A673 (cell line): Measurements from ENCODE around the gene CYP2D6. TPM values are rescaled to one million over a fixed set of nuclear protein-coding genes. Genes with fewer than 3 reads are reported as not detected.

Experiments used
- BruUV-seq: library from RNA; stranded (reverse); fragments of 400-500 nt; replicated peaks from 2 replicates; lab custom pipeline; 2021; lab: Mats Ljungman, UMichigan
- CTCF ChIA-PET: fragments of 300-600 bp; sonication (Branson Sonifier 250); formaldehyde crosslinking; loops from one replicate; lab custom pipeline; 2022; ENCODE audit warnings: antibody characterized with exemption; lab: Charles Lee
- POLR2A ChIA-PET: fragments of 300-600 bp; sonication (Branson Sonifier 250); formaldehyde crosslinking; loops from one replicate; lab custom pipeline; 2022; ENCODE audit warnings: antibody characterized with exemption; ENCODE audit not compliant: low non-redundant PET; lab: Charles Lee
- DNase-seq: peaks from one replicate; pipeline ENCODE4 v3.0.0-alpha.2; 2015; ENCODE audit warnings: low spot score
- H3K27ac ChIP-seq: fragments of 200-600 bp; sonication (generic); 2 replicates; pipeline ENCODE4 v1.5.1; 2016; ENCODE audit warnings: mixed run types, low read depth, mild to moderate bottlenecking, mixed read lengths, antibody characterized with exemption, low read length; ENCODE audit not compliant: poor library complexity, severe bottlenecking
- H3K27me3 ChIP-seq: fragments of 200-600 bp; sonication (generic); replicated peaks from 2 replicates; pipeline ENCODE4 v1.6.1; 2017; ENCODE audit warnings: mixed run types, low read depth, mild to moderate bottlenecking, mixed read lengths, antibody characterized with exemption, low read length; ENCODE audit not compliant: insufficient read depth, poor library complexity
- H3K36me3 ChIP-seq: fragments of 200-600 bp; sonication (generic); 2 replicates; pipeline ENCODE4 v1.6.1; 2016; ENCODE audit warnings: mixed run types, mild to moderate bottlenecking, mixed read lengths, antibody characterized with exemption, low read length; ENCODE audit not compliant: insufficient read depth, poor library complexity, severe bottlenecking
- H3K4me1 ChIP-seq: fragments of 200-600 bp; sonication (generic); 2 replicates; pipeline ENCODE4 v1.6.1; 2017; ENCODE audit warnings: mixed run types, mild to moderate bottlenecking, mixed read lengths, antibody characterized with exemption, low read length; ENCODE audit not compliant: insufficient read depth, poor library complexity, severe bottlenecking
- H3K4me3 ChIP-seq: fragments of 200-600 bp; sonication (generic); 2 replicates; pipeline ENCODE4 v1.5.1; 2016; ENCODE audit warnings: low read depth, mixed run types, mild to moderate bottlenecking, mixed read lengths, low read length; ENCODE audit not compliant: poor library complexity, severe bottlenecking
- H3K9me3 ChIP-seq: fragments of 200-600 bp; sonication (generic); 2 replicates; pipeline ENCODE4 v1.6.1; 2016; ENCODE audit warnings: mixed run types, low read depth, mild to moderate bottlenecking, mixed read lengths, antibody characterized with exemption, low read length; ENCODE audit not compliant: poor library complexity, severe bottlenecking
- EZH2 ChIP-seq: fragments of 200-600 bp; sonication (generic); IDR thresholded peaks from 2 replicates; pipeline ENCODE4 v1.6.1; 2017; ENCODE audit warnings: borderline replicate concordance, low read depth, mild to moderate bottlenecking, mixed read lengths, antibody characterized with exemption, low read length; ENCODE audit not compliant: poor library complexity, severe bottlenecking
- intact Hi-C: fragments of 100-400 bp; cut with micrococcal nuclease; formaldehyde crosslinking; loops from one replicate; pipeline ENCODE4 v1.10.0; 2022; ENCODE audit not compliant: unreplicated experiment
- total RNA-seq: library from RNA; stranded (reverse); gene quantifications from 2 replicates; pipeline ENCODE4 v1.2.3, GENCODE V29; 2021
- TF ChIP-seq, protein P1 (sequence below): fragments of 300-800, 200-600 bp; sonication (generic); conservative IDR thresholded peaks from 2 replicates; pipeline ENCODE4 v1.5.1; 2017; ENCODE audit warnings: low read depth, mild to moderate bottlenecking, antibody characterized with exemption, low read length, moderate library complexity, mixed read lengths

The CYP2D6 gene
- total RNA-seq, 1 experiment from 2014 or later = 2.4 TPM

DNA sequence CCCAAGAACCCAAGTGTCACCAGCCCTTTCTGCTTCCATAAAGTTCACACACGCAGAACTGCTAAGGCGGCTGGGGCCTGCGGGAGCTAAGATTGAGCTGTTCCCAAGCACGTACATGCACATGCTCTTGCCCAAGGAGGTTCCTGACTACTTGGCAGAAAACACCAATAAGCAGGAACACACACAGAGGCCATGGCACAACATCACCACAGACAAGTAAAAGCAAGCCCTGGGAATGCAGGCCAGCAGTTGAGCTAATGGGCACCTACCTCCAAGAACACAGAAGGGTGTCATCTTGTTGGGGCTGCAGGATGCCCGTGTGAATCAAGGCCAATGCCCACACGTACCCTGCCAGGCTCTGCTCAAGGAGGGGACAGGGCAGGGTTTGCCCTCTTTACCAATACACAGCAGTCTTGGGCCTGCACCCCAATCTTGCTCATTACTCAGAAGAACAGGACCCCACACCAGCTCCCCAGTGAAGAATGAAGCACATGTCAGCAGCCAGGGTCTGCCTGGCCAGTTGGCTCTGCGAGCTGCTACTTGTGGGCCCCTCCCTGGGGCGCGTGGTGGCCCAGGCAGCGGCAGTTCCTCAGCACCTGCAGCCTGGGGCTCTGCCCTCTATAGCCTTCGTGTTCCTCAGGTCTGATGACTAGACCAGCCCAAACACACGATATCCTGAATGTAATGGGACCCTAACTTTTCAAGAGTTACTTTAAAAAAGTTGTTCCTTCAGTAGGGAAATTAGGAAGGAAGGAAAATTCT lies 32.3 kb upstream of the CYP2D6 start:
- POLR2A ChIA-PET = no interaction called here
- Histone ChIP-seq H3K4me1 (no peaks in the 10 kb centered on the region), H3K36me3 (peaks cover 3% of the 10 kb centered on the region), H3K27ac (no peak overlapping the region), H3K4me3 (no peak overlapping the region), H3K27me3 (no peaks in the 10 kb centered on the region), H3K9me3 (no peaks in the 10 kb centered on the region)
- no peak for DNase-seq
- TF ChIP-seq, protein P1, sequence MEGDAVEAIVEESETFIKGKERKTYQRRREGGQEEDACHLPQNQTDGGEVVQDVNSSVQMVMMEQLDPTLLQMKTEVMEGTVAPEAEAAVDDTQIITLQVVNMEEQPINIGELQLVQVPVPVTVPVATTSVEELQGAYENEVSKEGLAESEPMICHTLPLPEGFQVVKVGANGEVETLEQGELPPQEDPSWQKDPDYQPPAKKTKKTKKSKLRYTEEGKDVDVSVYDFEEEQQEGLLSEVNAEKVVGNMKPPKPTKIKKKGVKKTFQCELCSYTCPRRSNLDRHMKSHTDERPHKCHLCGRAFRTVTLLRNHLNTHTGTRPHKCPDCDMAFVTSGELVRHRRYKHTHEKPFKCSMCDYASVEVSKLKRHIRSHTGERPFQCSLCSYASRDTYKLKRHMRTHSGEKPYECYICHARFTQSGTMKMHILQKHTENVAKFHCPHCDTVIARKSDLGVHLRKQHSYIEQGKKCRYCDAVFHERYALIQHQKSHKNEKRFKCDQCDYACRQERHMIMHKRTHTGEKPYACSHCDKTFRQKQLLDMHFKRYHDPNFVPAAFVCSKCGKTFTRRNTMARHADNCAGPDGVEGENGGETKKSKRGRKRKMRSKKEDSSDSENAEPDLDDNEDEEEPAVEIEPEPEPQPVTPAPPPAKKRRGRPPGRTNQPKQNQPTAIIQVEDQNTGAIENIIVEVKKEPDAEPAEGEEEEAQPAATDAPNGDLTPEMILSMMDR = no peak
- no peak for TF ChIP-seq EZH2
- BruUV-seq = no TSS peak
- CTCF ChIA-PET = interaction anchor here (0.6 kb wide), 1 partner anchor 153 kb away, joined by 3 read pairs; no protein-coding TSS in a partner anchor
- intact Hi-C loops = no loop called here

DNA sequence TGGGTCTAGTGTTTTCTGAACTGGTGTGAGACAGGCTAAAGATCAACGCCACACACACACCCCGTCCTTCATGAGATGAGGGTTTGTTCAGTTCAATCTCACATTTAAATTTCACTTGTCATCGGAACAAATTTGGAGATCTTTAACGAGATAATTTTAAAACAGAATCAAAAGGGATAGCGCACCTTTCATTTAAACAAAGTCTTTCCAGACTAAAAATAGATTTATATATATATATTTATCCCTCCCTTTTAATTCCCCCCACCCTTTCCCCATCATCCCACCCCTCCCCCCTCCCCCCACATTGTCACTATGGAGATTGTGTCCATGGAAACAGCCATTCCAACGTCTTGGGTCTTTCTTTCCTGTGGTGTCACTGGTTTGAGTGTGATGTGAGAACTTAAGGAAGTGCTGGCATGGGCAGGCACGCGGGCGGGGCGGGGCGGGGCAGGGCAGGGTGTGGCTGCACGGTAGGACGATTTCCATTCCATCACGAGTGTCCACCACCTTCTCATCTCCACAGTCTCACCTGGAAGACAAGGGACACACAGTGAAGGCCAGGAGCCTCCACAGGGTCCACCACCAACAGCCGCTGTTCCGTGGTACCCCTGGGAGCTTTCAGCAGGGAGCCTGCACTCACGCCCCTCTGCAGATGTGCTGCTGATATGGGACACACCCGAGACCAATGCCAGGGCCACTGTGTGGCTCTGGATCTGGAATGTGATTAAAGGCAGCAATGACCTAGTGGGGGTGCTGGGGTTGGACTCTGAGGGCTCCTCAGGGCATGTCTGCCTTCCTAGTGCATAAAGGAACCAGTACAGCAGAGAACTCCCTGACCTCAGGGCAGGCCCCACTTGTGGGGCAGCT lies 30.5 kb upstream of the CYP2D6 start:
- intact Hi-C loops = no loop called here
- H3K27me3 ChIP-seq = no peaks in the 10 kb centered on the region
- peaks cover 3% of the 10 kb centered on the region for H3K36me3 ChIP-seq
- TF ChIP-seq, protein P1 = no peak
- no peak for TF ChIP-seq EZH2
- no peak overlapping the region for H3K4me3 ChIP-seq
- DNase-seq = no peak
- H3K4me1 ChIP-seq = no peaks in the 10 kb centered on the region
- H3K27ac ChIP-seq = no peak overlapping the region
- no peaks in the 10 kb centered on the region for H3K9me3 ChIP-seq
- POLR2A ChIA-PET = no interaction called here
- no TSS peak for BruUV-seq
- CTCF ChIA-PET = no interaction called here

DNA sequence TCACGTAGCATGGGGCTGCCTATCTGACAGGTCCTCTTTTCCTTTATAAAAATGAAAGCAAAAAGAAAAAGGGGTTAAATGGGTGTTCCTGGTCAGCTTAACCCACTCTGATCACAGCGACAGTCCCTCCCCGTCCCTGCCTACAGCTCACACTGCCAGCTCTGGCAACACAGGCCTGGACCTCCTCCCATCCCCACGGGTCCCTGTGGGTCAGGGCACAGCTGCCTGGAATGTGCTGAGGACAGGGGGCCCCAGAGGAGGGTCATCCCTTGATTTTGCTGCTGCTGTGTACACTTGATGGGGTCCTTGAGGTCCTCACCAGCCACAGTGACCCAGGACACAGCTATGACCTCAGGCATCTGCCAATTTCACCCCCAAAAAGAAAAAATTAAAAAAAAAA lies 29.6 kb upstream of the CYP2D6 start:
- Histone ChIP-seq H3K9me3 (no peaks in the 10 kb centered on the region), H3K27me3 (no peaks in the 10 kb centered on the region), H3K4me3 (no peak overlapping the region), H3K27ac (no peak overlapping the region), H3K36me3 (peaks cover 3% of the 10 kb centered on the region), H3K4me1 (no peaks in the 10 kb centered on the region)
- ChIA-PET CTCF (no interaction called here), POLR2A (no interaction called here)
- TSS peak; percentile 79 for BruUV-seq
- DNase-seq = no peak
- intact Hi-C loops = no loop called here
- no peak for TF ChIP-seq EZH2
- TF ChIP-seq, protein P1 = no peak
